SU-DHL-6 (cell line): ENCODE measurements around the gene MINAR1.

Experiments
- H2AFZ ChIP-seq: fragments of 200-600 bp; sonication (generic); 2 replicates; pipeline ENCODE4 v1.6.1; 2014; ENCODE audit warnings: low read depth, mild to moderate bottlenecking, moderate library complexity, mixed read lengths, antibody characterized with exemption, low read length; ENCODE audit not compliant: severe bottlenecking
- H3F3A ChIP-seq: fragments of 200-600 bp; shearing (Covaris generic); 2 replicates; pipeline ENCODE4 v1.6.0; 2016; ENCODE audit warnings: antibody characterized with exemption, mild to moderate bottlenecking; ENCODE audit not compliant: insufficient read depth
- H3K27ac ChIP-seq: fragments of 200-600 bp; sonication (generic); 2 replicates; pipeline ENCODE4 v1.5.1; 2016; ENCODE audit warnings: low read depth, mild to moderate bottlenecking, low read length, moderate library complexity, mixed read lengths
- H3K27me3 ChIP-seq: fragments of 200-600 bp; sonication (generic), shearing (Covaris generic); 2 replicates; pipeline ENCODE4 v1.6.0; 2014; ENCODE audit warnings: mild to moderate bottlenecking, low read length
- H3K36me3 ChIP-seq: fragments of 200-600 bp; sonication (generic); 2 replicates; pipeline ENCODE4 v1.6.1; 2014; ENCODE audit warnings: mild to moderate bottlenecking, low read length, mixed read lengths
- H3K4me2 ChIP-seq: fragments of 300-600, 200-600 bp; shearing (Covaris generic), sonication (generic); 2 replicates; pipeline ENCODE4 v1.6.0; 2014; ENCODE audit warnings: low read length, low read depth, mild to moderate bottlenecking; ENCODE audit not compliant: poor library complexity, severe bottlenecking
- H3K4me3 ChIP-seq: fragments of 200-600 bp; sonication (generic); 2 replicates; pipeline ENCODE4 v1.5.1; 2014; ENCODE audit warnings: antibody characterized with exemption, low read length, mild to moderate bottlenecking, mixed read lengths; ENCODE audit not compliant: insufficient read depth, poor library complexity, severe bottlenecking
- H3K79me2 ChIP-seq: fragments of 200-600 bp; sonication (generic); 2 replicates; pipeline ENCODE4 v1.6.1; 2014; ENCODE audit warnings: mild to moderate bottlenecking, low read length, moderate library complexity; ENCODE audit not compliant: insufficient read depth
- H3K9ac ChIP-seq: fragments of 200-600 bp; sonication (generic); 2 replicates; pipeline ENCODE4 v1.7.0; 2014; ENCODE audit warnings: mild to moderate bottlenecking, low read length
- H3K9me2 ChIP-seq: fragments of 200-600 bp; sonication (generic); replicated peaks from 2 replicates; pipeline ENCODE4 v1.6.1; 2014; ENCODE audit warnings: low read length; ENCODE audit not compliant: insufficient read depth
- H3K9me3 ChIP-seq: fragments of 200-600 bp; sonication (generic); 2 replicates; pipeline ENCODE4 v1.6.1; 2014; ENCODE audit warnings: low read length, mixed read lengths; ENCODE audit not compliant: insufficient read depth
- H4K20me1 ChIP-seq: fragments of 200-600 bp; sonication (generic); 2 replicates; pipeline ENCODE4 v1.6.1; 2014; ENCODE audit warnings: low read depth, mild to moderate bottlenecking, antibody characterized with exemption, low read length, moderate library complexity, mixed read lengths
- CTCF ChIP-seq: fragments of 200-600 bp; sonication (generic); IDR thresholded peaks from one replicate; pipeline ENCODE4 v1.5.1; 2017; ENCODE audit warnings: antibody characterized with exemption, mild to moderate bottlenecking, low read length, moderate library complexity; ENCODE audit not compliant: insufficient read depth, poor library complexity, severe bottlenecking
- EZH2phosphoT487 ChIP-seq: fragments of 200-600 bp; sonication (generic), shearing (Covaris generic); conservative IDR thresholded peaks from 2 replicates; pipeline ENCODE4 v1.6.1; 2018; ENCODE audit warnings: mild to moderate bottlenecking, antibody characterized with exemption, low read length, moderate library complexity, mixed read lengths

MINAR1 gene

GRCh38 chr15:79455361-79455760, 23.2 kb downstream of the MINAR1 start:
- H3K27me3 ChIP-seq, result no peaks in the 10 kb centered on the region
- no peak overlapping the region for H2AFZ ChIP-seq
- no peaks in the 10 kb centered on the region for H3K79me2 ChIP-seq
- no peaks in the 10 kb centered on the region for H3K36me3 ChIP-seq
- no peak overlapping the region for H3K4me3 ChIP-seq
- no peak overlapping the region for H3K4me2 ChIP-seq
- no peaks in the 10 kb centered on the region for H4K20me1 ChIP-seq
- H3K9me2 ChIP-seq, result no peaks in the 10 kb centered on the region
- TF ChIP-seq EZH2phosphoT487 (no peak), CTCF (no peak)
- H3K9ac ChIP-seq, result no peak overlapping the region
- H3K27ac ChIP-seq, result no peak overlapping the region
- H3F3A ChIP-seq, result no peaks in the 10 kb centered on the region
- H3K9me3 ChIP-seq, result no peaks in the 10 kb centered on the region

- H3K36me3 ChIP-seq, result no peaks in the 10 kb centered on the region
- H3K9me3 ChIP-seq, result no peaks in the 10 kb centered on the region
- no peaks in the 10 kb centered on the region for H3F3A ChIP-seq
- H3K27me3 ChIP-seq, result no peaks in the 10 kb centered on the region
- TF ChIP-seq EZH2phosphoT487, result no peak
- no peaks in the 10 kb centered on the region for H4K20me1 ChIP-seq
- no peak overlapping the region for H3K9ac ChIP-seq
- no peaks in the 10 kb centered on the region for H3K79me2 ChIP-seq
- H3K27ac ChIP-seq, result no peak overlapping the region
- no peak overlapping the region for H3K4me2 ChIP-seq
- no peak overlapping the region for H2AFZ ChIP-seq
- no peaks in the 10 kb centered on the region for H3K9me2 ChIP-seq
- no peak overlapping the region for H3K4me3 ChIP-seq
Measured at GRCh38 chr15:79455943-79456342, 23.8 kb downstream of the MINAR1 start.

GRCh38 chr15:79458491-79458890, 26.4 kb downstream of the MINAR1 start:
- Histone ChIP-seq H3K9me2 (no peaks in the 10 kb centered on the region), H3F3A (no peaks in the 10 kb centered on the region), H3K27ac (no peak overlapping the region), H3K79me2 (no peaks in the 10 kb centered on the region), H3K4me3 (no peak overlapping the region), H3K9me3 (no peaks in the 10 kb centered on the region), H2AFZ (no peak overlapping the region), H4K20me1 (no peaks in the 10 kb centered on the region), H3K4me2 (no peak overlapping the region), H3K27me3 (no peaks in the 10 kb centered on the region), H3K9ac (no peak overlapping the region), H3K36me3 (no peaks in the 10 kb centered on the region)
- TF ChIP-seq EZH2phosphoT487 (no peak), CTCF (no peak)

- Histone ChIP-seq H3F3A (no peaks in the 10 kb centered on the region), H3K27ac (no peak overlapping the region), H3K4me2 (no peak overlapping the region), H3K9me2 (no peaks in the 10 kb centered on the region), H3K4me3 (no peak overlapping the region), H3K27me3 (no peaks in the 10 kb centered on the region), H3K79me2 (no peaks in the 10 kb centered on the region), H3K9ac (no peak overlapping the region), H4K20me1 (no peaks in the 10 kb centered on the region), H3K9me3 (no peaks in the 10 kb centered on the region), H3K36me3 (no peaks in the 10 kb centered on the region), H2AFZ (no peak overlapping the region)
- TF ChIP-seq CTCF (no peak), EZH2phosphoT487 (no peak)
Measured at GRCh38 chr15:79459666-79460065, 27.5 kb downstream of the MINAR1 start.
